Mammary epithelial cell (primary cell): Measurements from ENCODE around the gene NEDD9.

Source experiments
- CTCF ChIP-seq, 2 donors: IDR thresholded peaks in 1 of 2; conservative IDR thresholded peaks in 1 of 2; 2 replicates each; pipeline ENCODE4 v1.5.1; 2011 to 2012; ENCODE audit warnings: inconsistent platforms in 2 of 2, low read length in 2 of 2, mild to moderate bottlenecking in 2 of 2, control low read depth in 1 of 2, low read depth in 1 of 2; ENCODE audit not compliant: insufficient read depth in 1 of 2; ENCODE audit errors: extremely low read depth in 1 of 2
- EZH2 ChIP-seq: IDR thresholded peaks from 2 replicates; pipeline ENCODE4 v1.6.1; 2012; ENCODE audit warnings: low read length, inconsistent platforms, borderline replicate concordance

- TF ChIP-seq CTCF (conservative IDR thresholded peaks at IDR 0.05 in 1 of 2, IDR thresholded peaks at IDR 0.05 in 1 of 2; ENCODE audit: extremely low read depth in 1 of 2, insufficient read depth in 1 of 2, low read depth in 1 of 2, low read length in 2 of 2) (no peak), EZH2 (no peak)
Measured at GRCh38 chr6:11185204-11185842, 47.1 kb downstream of the NEDD9 start.
